ENCODE data around the gene MLIP.

GRCh38 chr6:54196905-54197304 is 85.7 kb downstream of the MLIP start:
- TF ChIP-seq, protein P1, sequence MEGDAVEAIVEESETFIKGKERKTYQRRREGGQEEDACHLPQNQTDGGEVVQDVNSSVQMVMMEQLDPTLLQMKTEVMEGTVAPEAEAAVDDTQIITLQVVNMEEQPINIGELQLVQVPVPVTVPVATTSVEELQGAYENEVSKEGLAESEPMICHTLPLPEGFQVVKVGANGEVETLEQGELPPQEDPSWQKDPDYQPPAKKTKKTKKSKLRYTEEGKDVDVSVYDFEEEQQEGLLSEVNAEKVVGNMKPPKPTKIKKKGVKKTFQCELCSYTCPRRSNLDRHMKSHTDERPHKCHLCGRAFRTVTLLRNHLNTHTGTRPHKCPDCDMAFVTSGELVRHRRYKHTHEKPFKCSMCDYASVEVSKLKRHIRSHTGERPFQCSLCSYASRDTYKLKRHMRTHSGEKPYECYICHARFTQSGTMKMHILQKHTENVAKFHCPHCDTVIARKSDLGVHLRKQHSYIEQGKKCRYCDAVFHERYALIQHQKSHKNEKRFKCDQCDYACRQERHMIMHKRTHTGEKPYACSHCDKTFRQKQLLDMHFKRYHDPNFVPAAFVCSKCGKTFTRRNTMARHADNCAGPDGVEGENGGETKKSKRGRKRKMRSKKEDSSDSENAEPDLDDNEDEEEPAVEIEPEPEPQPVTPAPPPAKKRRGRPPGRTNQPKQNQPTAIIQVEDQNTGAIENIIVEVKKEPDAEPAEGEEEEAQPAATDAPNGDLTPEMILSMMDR (IDR thresholded peaks at IDR 0.05), result no peak
- no peak for TF ChIP-seq POLR2A (IDR thresholded peaks at IDR 0.05)
